ENCODE results near the gene CD48. TPM values are rescaled to one million over a fixed set of nuclear protein-coding genes. Genes with fewer than 3 reads are reported as not detected.
"Not testable (repeated sequence)": the region's sequence is repeated elsewhere in the genome, so short reads cannot be mapped to it uniquely, and the experiment has no call there.

The CD48 gene
- total RNA-seq, 1 donor from 2014 or later, result not detected

DNA sequence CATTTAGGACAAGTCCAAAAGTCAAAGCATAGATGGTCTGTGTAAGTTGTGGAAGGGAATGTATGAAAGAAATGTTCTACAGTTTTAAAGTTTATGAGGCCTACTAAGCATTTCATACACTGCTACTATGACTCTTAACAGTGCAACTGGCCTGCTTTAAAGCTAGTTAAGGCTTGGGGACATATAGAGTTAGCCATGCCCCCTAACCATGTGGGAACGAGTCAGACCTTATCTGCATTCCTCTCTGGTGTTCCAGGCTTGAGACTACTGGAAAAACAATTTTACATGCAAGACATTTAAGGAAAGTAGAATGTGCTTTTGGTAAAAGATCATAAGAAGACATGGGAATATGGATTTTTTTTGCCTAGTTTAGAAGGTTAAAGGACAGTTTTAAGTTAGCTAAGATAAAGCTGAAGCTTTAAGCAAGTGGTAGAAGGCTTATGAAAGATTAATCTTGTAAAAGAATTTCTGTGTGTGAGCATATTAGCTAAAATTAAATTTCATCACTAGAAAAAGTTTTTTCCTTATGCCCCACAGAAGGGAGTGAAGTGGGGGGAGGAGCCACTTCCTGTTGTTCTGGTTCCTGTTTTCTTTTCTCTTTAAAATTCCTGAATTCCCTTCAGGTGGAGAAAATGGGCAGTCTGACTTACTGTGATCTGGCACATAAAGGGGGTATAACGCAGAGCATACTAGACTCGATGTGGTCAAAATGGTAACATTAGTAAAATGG lies 8.9 kb upstream of the CD48 start:
- Mint-ChIP-seq H3K4me1 (no peaks in the 10 kb centered on the region), H3K27me3 (ENCODE audit: low read depth) (peaks cover 8% of the 10 kb centered on the region), H3K9me3 (no peaks in the 10 kb centered on the region), H3K4me3 (no peak overlapping the region), H3K36me3 (ENCODE audit: low read depth) (no peaks in the 10 kb centered on the region), H3K27ac (ENCODE audit: unreplicated experiment) (no peak overlapping the region)
- no peak for DNase-seq (ENCODE audit: low read depth, low spot score)
- TF ChIP-seq, protein P1, sequence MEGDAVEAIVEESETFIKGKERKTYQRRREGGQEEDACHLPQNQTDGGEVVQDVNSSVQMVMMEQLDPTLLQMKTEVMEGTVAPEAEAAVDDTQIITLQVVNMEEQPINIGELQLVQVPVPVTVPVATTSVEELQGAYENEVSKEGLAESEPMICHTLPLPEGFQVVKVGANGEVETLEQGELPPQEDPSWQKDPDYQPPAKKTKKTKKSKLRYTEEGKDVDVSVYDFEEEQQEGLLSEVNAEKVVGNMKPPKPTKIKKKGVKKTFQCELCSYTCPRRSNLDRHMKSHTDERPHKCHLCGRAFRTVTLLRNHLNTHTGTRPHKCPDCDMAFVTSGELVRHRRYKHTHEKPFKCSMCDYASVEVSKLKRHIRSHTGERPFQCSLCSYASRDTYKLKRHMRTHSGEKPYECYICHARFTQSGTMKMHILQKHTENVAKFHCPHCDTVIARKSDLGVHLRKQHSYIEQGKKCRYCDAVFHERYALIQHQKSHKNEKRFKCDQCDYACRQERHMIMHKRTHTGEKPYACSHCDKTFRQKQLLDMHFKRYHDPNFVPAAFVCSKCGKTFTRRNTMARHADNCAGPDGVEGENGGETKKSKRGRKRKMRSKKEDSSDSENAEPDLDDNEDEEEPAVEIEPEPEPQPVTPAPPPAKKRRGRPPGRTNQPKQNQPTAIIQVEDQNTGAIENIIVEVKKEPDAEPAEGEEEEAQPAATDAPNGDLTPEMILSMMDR (conservative IDR thresholded peaks at IDR 0.05), result no peak

DNA sequence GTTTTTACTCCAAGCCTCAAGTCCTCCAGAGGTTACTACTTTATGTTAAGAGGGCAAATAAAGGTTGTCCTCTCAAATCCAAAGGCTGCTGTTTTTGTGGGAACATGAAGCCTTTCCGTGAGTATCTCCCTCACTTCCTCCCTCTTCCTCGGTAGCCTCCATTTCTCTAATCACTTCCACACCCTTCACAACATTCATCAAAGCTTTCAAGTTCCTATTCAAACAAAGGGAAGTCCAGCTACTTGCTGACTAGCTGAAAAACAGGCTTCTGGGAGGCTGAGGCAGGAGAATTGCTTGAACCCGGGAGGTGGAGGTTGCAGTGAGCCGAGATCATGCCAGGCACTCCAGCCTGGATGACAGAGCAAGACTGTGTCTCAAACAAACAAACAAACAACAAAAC lies 6.6 kb upstream of the CD48 start:
- TF ChIP-seq, protein P1 (conservative IDR thresholded peaks at IDR 0.05), result no peak
- Mint-ChIP-seq H3K4me3 (no peak overlapping the region), H3K27me3 (ENCODE audit: low read depth) (peaks cover 12% of the 10 kb centered on the region), H3K4me1 (no peaks in the 10 kb centered on the region), H3K36me3 (ENCODE audit: low read depth) (no peaks in the 10 kb centered on the region), H3K27ac (ENCODE audit: unreplicated experiment) (no peak overlapping the region), H3K9me3 (no peaks in the 10 kb centered on the region)
- no peak for DNase-seq (ENCODE audit: low read depth, low spot score)

DNA sequence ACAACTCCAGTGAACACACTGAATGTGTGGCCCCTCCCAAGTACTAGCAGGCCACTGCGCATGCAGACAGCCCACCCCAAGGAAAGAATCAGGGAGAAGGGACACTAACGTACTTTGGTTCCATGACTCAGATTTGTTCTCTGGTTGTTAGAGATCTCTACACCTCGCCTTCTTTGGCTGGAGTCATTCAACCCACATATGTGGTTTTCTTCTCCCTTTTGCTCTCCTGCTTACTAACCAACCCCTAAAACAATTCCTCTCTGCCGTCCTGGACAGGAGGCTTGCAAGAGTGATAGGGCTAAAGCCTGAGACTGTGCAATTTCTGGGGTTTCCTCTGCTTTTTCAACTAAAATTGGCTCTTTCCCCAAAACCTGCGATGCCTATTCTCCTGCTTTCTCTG lies 5.7 kb upstream of the CD48 start:
- TF ChIP-seq, protein P1 (conservative IDR thresholded peaks at IDR 0.05), result no peak
- Mint-ChIP-seq H3K9me3 (no peaks in the 10 kb centered on the region), H3K27me3 (ENCODE audit: low read depth) (peaks cover 17% of the 10 kb centered on the region), H3K27ac (ENCODE audit: unreplicated experiment) (peak overlapping the region; percentile 64), H3K36me3 (ENCODE audit: low read depth) (no peaks in the 10 kb centered on the region), H3K4me3 (no peak overlapping the region), H3K4me1 (no peaks in the 10 kb centered on the region)
- DNase-seq (ENCODE audit: low read depth, low spot score), result no peak

DNA sequence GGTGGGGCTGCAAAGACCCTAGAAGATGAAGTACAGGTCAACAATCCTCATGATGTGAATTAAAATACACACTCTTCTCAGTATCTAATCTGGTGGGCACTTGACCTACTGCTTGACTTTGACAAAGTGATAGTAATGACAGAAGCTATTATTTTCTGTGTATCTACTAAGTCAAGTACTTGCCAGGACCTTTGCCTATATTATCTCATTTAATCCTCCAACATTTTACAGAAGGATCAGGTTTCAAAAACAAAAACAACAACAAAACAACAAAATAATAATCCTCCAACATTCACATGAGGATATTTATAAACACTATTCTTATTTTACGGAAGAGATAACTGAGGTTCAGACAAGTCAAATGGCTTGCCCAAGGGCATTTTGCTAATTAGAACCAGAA lies 4.4 kb upstream of the CD48 start:
- no peak overlapping the region for H3K27ac Mint-ChIP-seq (ENCODE audit: unreplicated experiment)
- H3K36me3 Mint-ChIP-seq (ENCODE audit: low read depth), result no peaks in the 10 kb centered on the region
- TF ChIP-seq, protein P1 (conservative IDR thresholded peaks at IDR 0.05), result no peak
- DNase-seq (ENCODE audit: low read depth, low spot score), result no peak
- H3K4me3 Mint-ChIP-seq, result no peak overlapping the region
- no peaks in the 10 kb centered on the region for H3K9me3 Mint-ChIP-seq
- no peaks in the 10 kb centered on the region for H3K4me1 Mint-ChIP-seq
- peaks cover 22% of the 10 kb centered on the region for H3K27me3 Mint-ChIP-seq (ENCODE audit: low read depth)

DNA sequence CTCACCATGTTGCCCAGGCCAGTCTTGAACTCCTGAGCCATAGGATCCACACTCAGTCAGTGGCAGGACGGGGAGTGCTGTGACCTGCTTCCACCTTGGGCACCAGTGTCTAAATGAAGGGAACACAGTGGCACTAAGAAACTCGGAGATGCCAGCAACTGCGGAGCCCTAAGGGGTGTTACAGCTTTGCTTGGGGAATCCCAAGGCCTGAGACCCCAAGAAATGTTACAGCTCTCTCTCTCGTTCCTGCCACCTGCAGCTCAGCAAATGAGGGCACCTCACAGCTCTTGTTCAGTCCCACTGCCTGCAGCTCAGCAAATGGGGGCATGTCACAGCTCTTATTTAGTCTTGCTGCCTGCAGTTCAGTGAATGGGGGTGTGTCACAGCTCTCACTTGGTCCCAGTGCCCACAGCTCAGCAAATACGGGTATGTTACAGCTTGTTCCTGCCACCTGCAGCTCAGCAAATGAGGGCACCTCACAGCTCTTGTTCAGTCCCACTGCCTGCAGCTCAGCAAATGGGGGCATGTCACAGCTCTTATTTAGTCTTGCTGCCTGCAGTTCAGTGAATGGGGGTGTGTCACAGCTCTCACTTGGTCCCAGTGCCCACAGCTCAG lies 2.5 kb upstream of the CD48 start:
- H3K4me1 Mint-ChIP-seq; H3K4me3 Mint-ChIP-seq; H3K27ac Mint-ChIP-seq (ENCODE audit: unreplicated experiment); H3K36me3 Mint-ChIP-seq (ENCODE audit: low read depth); H3K9me3 Mint-ChIP-seq; DNase-seq (ENCODE audit: low read depth, low spot score): not testable (repeated sequence)
- peaks cover 21% of the 10 kb centered on the region for H3K27me3 Mint-ChIP-seq (ENCODE audit: low read depth)

DNA sequence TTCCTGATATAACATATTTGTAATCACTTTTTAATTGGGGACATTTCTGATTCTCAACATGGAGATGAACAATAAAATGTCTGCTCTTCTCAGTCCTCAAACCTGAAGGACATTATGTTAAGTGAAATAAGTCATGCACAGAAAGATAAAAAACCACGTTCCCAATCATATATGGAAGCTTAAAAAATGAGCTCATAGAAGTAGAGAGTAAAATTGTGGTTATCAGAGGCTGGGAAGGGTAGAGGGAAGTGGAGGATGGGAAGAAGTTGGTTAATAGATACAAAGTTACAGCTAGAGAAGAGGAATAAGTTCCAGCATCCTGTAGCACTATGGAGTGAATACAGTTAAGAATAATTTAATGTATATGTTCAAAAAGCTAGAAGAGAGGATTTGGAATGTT lies 1.5 kb upstream of the CD48 start:
- Mint-ChIP-seq H3K27me3 (ENCODE audit: low read depth) (peaks cover 18% of the 10 kb centered on the region), H3K4me3 (no peak overlapping the region), H3K9me3 (no peaks in the 10 kb centered on the region), H3K27ac (ENCODE audit: unreplicated experiment) (no peak overlapping the region), H3K36me3 (ENCODE audit: low read depth) (no peaks in the 10 kb centered on the region), H3K4me1 (no peaks in the 10 kb centered on the region)
- no peak for DNase-seq (ENCODE audit: low read depth, low spot score)
- TF ChIP-seq, protein P1 (conservative IDR thresholded peaks at IDR 0.05), result no peak

DNA sequence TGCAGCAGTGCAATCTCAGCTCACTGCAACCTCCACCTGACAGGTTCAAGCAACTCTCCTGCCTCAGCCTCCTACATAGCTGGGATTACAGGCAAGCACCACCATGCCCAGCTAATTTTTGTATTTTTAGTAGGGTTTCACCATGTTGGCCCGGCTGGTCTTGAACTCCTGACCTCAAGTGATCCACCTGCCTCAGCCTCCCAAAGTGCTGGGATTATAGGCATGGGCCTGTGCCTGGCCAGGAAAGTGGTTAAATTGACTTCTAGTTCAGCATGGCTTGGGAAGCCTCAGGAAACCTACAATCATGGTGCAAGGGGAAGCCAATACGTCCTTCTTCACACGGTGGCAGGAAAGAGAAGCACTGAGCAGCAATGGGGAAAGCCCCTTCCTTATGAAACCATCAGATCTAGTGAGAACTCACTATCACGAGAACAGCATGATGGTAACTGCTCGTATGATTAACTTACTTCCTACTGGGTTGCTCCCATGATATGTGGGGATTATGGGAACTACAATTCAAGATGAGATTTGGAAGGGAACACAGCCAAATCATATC lies 981 bp upstream of the CD48 start:
- H3K27me3 Mint-ChIP-seq (ENCODE audit: low read depth), result peaks cover 15% of the 10 kb centered on the region
- not testable (repeated sequence) for H3K27ac Mint-ChIP-seq (ENCODE audit: unreplicated experiment); H3K4me1 Mint-ChIP-seq; DNase-seq (ENCODE audit: low read depth, low spot score); H3K9me3 Mint-ChIP-seq; H3K4me3 Mint-ChIP-seq; H3K36me3 Mint-ChIP-seq (ENCODE audit: low read depth)
